SK-N-SH (cell line): Measurements from ENCODE around the gene SERPINE2.

Experiments used
- CTCF ChIP-seq: fragments of 200-600 bp; sonication (generic); IDR thresholded peaks from 2 replicates; pipeline ENCODE4 v1.6.1; 2017; ENCODE audit warnings: antibody characterized with exemption, mild to moderate bottlenecking, moderate library complexity
- ELF1 ChIP-seq: IDR thresholded peaks from 2 replicates; pipeline ENCODE4 v1.4.0; 2012
- EP300 ChIP-seq, 2 experiments: IDR thresholded peaks; 2 replicates each; pipeline versions ENCODE4 v1.4.0 to v1.6.1; 2012; ENCODE audit warnings: borderline replicate concordance in 1 of 2, low read depth in 1 of 2, low read length in 1 of 2
- EZH2phosphoT487 ChIP-seq: fragments of 200-600 bp; sonication (generic); IDR thresholded peaks from 2 replicates; pipeline ENCODE4 v1.6.1; 2017; ENCODE audit warnings: low read depth, mixed run types, mild to moderate bottlenecking, antibody characterized with exemption, moderate library complexity, borderline replicate concordance
- FOXM1 ChIP-seq: IDR thresholded peaks from 2 replicates; pipeline ENCODE4 v1.4.0; 2012; ENCODE audit warnings: low read depth, mild to moderate bottlenecking
- JUND ChIP-seq: IDR thresholded peaks from 2 replicates; pipeline ENCODE4 v1.4.0; 2012
- PBX3 ChIP-seq: IDR thresholded peaks from 2 replicates; pipeline ENCODE4; 2012
- POLR2AphosphoS5 ChIP-seq: IDR thresholded peaks from 2 replicates; pipeline ENCODE4 v1.6.1; 2012; ENCODE audit warnings: low read depth, low read length
- USF2 ChIP-seq: fragments of 150-350 bp; IDR thresholded peaks from 2 replicates; pipeline ENCODE4 v1.6.1; 2017; ENCODE audit warnings: antibody characterized with exemption, low read length, low read depth, borderline replicate concordance

- TF ChIP-seq EP300 (IDR thresholded peaks at IDR 0.05; ENCODE audit: borderline replicate concordance in 1 of 2, low read depth in 1 of 2, low read length in 1 of 2), result no peak
- no peak for TF ChIP-seq CTCF
- no peak for TF ChIP-seq EZH2phosphoT487
- TF ChIP-seq USF2, result no peak
- TF ChIP-seq POLR2AphosphoS5, result no peak
- TF ChIP-seq FOXM1, result no peak
- TF ChIP-seq JUND, result no peak
- no peak for TF ChIP-seq PBX3
- TF ChIP-seq ELF1, result no peak
Observed at GRCh38 chr2:224060783-224061482, 21.8 kb upstream of the SERPINE2 start.
